Kidney epithelial cell (primary cell): ENCODE data around the gene SLC51B. TPM values are rescaled to one million over a fixed set of nuclear protein-coding genes. Genes with fewer than 3 reads are reported as not detected.

Experiments used
- DNase-seq: peaks from one replicate; pipeline ENCODE4 v3.0.0-alpha.2; 2010; ENCODE audit warnings: low read depth
- H3K27me3 ChIP-seq: 2 replicates; pipeline ENCODE4 v1.6.0; 2011; ENCODE audit warnings: low read length; ENCODE audit not compliant: control insufficient read depth, insufficient read depth
- H3K36me3 ChIP-seq: 2 replicates; pipeline ENCODE4 v1.5.1; 2011; ENCODE audit warnings: low read length; ENCODE audit not compliant: control insufficient read depth, insufficient read depth
- H3K4me3 ChIP-seq: 2 replicates; pipeline ENCODE4 v1.5.1; 2011; ENCODE audit warnings: low read depth, mild to moderate bottlenecking, control low read depth, low read length
- total RNA-seq: library from RNA; depleted of rRNA; stranded (reverse); fragments of >200 nt; gene quantifications from 2 replicates; pipeline ENCODE4 v1.2.3, GENCODE V29; 2015
- TF ChIP-seq, protein P1 (sequence below): IDR thresholded peaks from 2 replicates; pipeline ENCODE4 v1.5.1; 2011; ENCODE audit warnings: mild to moderate bottlenecking, moderate library complexity, low read length, control low read depth, inconsistent platforms; ENCODE audit not compliant: insufficient read depth, poor library complexity, severe bottlenecking

Gene SLC51B
- total RNA-seq, 1 donor from 2014 or later: not detected

DNA sequence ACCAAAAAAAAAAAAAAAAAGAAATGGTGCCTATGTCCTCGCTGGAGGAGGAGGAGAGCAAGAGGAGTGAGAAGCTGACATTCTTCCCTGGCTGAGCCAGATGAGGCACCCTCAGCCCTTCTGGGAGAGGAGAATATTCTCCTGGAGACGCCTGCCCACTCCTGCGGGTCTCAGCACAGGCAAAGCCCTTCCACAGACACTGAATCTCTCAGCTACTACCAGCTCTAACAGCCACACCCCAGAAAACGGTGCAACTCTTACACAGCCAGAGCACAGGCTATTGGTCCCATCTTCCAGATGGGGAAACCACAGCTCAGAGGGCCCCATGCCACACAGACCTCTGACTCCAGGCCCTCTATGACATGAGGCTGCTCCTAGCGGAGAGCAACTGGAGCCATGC is 16.9 kb downstream of the SLC51B start:
- Histone ChIP-seq H3K27me3 (peaks cover 47% of the 10 kb centered on the region), H3K36me3 (no peaks in the 10 kb centered on the region), H3K4me3 (no peak overlapping the region)
- no peak for DNase-seq
- TF ChIP-seq, protein P1, sequence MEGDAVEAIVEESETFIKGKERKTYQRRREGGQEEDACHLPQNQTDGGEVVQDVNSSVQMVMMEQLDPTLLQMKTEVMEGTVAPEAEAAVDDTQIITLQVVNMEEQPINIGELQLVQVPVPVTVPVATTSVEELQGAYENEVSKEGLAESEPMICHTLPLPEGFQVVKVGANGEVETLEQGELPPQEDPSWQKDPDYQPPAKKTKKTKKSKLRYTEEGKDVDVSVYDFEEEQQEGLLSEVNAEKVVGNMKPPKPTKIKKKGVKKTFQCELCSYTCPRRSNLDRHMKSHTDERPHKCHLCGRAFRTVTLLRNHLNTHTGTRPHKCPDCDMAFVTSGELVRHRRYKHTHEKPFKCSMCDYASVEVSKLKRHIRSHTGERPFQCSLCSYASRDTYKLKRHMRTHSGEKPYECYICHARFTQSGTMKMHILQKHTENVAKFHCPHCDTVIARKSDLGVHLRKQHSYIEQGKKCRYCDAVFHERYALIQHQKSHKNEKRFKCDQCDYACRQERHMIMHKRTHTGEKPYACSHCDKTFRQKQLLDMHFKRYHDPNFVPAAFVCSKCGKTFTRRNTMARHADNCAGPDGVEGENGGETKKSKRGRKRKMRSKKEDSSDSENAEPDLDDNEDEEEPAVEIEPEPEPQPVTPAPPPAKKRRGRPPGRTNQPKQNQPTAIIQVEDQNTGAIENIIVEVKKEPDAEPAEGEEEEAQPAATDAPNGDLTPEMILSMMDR: no peak

DNA sequence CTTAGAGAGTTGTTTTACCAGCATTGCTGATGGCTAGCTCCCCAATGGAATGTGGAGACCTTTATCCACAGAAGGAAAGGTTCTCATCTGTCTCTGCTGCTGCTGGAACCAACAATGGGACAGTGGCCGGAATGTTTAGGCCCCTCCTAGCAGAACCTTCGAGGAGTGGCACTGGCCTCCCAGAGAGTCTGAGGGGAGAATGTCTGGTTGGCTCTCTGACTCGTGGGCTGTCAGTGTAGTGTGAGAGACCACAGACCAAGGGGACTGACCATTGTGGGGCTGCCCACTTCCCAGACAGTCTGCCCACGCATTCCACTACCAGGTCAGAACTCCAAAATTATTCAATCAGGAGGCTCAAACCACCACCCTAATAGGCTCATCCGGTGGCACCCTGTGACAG is 17.5 kb downstream of the SLC51B start:
- H3K27me3 ChIP-seq: peaks cover 53% of the 10 kb centered on the region

DNA sequence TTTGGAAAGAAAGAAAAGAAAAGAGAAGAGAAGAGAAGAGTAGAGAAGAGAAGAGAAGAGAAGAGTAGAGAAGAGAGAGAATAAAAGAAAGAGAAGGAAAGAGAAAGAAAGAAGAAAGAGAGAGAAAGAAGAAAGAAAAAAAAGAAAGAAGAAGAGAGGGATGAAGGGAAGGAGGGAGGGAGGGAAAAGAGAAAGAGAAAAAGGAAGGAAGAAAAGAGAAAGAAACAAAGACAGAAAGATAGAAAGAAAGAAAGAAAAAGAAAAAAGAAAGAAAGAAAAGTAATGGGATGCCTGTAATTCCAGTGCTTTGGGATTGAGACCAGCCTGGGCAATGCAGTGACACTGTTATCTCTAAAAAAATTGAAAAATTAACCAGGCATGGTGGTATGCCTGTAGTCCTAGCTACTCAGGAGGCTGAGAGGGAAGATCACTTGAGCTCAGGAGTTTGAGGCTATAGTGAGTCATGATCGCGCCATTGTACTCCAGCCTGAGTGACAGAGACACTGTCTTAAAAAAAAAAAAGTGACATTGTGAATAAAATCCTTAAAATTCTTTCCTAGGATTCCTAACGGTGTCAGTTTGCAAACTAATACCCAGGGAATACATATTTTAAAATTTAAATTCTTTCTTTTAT is 20.9 kb downstream of the SLC51B start:
- Histone ChIP-seq H3K36me3 (no peaks in the 10 kb centered on the region), H3K27me3 (peaks cover 38% of the 10 kb centered on the region), H3K4me3 (no peak overlapping the region)
- no peak for DNase-seq
- TF ChIP-seq, protein P1: no peak

More for the DNA sequence above, 17.5 kb downstream of the SLC51B start:
- Histone ChIP-seq H3K36me3 (no peaks in the 10 kb centered on the region), H3K4me3 (no peak overlapping the region)
- DNase-seq: no peak
- TF ChIP-seq, protein P1: no peak

DNA sequence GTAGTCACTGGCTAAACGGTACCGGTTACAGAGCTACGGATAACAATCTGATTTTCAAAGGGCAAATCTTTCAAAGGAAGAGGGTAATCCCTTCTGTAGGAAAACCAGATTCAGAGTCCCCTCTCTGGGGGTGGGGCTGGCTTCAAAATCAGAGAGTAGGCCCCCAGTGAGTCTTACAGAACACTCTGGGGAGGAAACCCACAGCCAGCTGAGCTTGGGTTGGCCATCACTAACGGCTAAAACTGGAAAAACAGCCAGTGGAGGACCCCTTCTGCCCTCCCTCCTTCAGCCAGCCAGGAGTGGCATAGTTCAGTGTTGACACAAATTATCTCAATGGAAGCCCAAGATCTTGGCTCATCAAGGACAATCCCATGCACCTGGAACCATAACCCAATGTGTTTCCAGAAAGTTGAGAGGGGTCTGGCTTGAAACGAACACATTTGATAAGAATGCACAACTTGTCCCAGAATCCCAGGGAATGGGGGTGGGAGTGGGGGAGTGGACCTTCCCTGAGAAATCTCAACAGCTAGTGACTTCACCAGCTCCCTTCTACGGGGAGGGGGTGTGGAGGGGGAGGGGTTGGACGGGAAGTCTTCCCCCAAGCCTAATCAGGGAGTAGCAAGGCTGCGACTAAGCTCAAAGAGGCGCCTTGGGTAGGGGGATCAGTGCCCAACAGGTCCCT is 21.6 kb downstream of the SLC51B start:
- H3K4me3 ChIP-seq: no peak overlapping the region
- peaks cover 37% of the 10 kb centered on the region for H3K27me3 ChIP-seq
- DNase-seq: no peak
- no peaks in the 10 kb centered on the region for H3K36me3 ChIP-seq
- TF ChIP-seq, protein P1: no peak

DNA sequence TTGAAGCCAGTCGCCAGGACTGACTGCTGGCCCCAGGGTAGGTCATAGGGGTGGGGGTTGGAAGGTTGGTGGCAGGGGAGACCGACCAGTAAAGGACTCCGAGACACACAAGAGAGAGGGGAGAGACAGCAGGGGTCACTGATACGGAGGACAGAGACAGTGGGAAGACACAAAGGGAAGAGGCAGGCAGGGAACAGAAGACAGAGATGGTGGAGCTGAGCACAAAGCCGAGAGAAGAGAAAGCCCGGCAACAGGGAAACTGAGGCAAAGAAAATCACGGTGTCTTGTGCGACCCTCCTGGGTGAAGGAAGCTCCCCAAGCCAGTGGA is 22.1 kb downstream of the SLC51B start:
- H3K36me3 ChIP-seq: no peaks in the 10 kb centered on the region
- peaks cover 34% of the 10 kb centered on the region for H3K27me3 ChIP-seq
- TF ChIP-seq, protein P1: no peak
- H3K4me3 ChIP-seq: no peak overlapping the region
- DNase-seq: no peak
